PC-3 (cell line): Measurements from ENCODE around the gene SPACDR. TPM values are rescaled to one million over a fixed set of nuclear protein-coding genes. Genes with fewer than 3 reads are reported as not detected.

Experiments used
- ATAC-seq: fragments of 200-7000 bp; cut with Tn5 transposase; 2 replicates; pipeline ENCODE4 v1.9.1; 2020; ENCODE audit warnings: mild to moderate bottlenecking, moderate library complexity
- BruUV-seq: library from RNA; stranded (reverse); fragments of 400-500 nt; replicated peaks from 2 replicates; lab custom pipeline; 2021; lab: Mats Ljungman, UMichigan
- CTCF ChIA-PET: fragments of 300-600 bp; sonication (Branson Sonifier 250); formaldehyde crosslinking; loops from one replicate; lab custom pipeline; 2022; ENCODE audit warnings: antibody characterized with exemption; lab: Charles Lee
- POLR2A ChIA-PET: fragments of 300-600 bp; sonication (Branson Sonifier 250); formaldehyde crosslinking; loops from one replicate; lab custom pipeline; 2022; ENCODE audit warnings: antibody characterized with exemption; ENCODE audit not compliant: unreplicated experiment; lab: Charles Lee
- DNase-seq: peaks from one replicate; pipeline ENCODE4 v3.0.0-alpha.2; 2015
- H2AFZ ChIP-seq: fragments of 300-600 bp; sonication (generic); 2 replicates; pipeline ENCODE4 v1.6.0; 2016; ENCODE audit warnings: antibody characterized with exemption, low read length
- H3F3A ChIP-seq: fragments of 300-600 bp; sonication (generic); one replicate; pipeline ENCODE4 v1.6.0; 2017; ENCODE audit warnings: antibody characterized with exemption, low read length, control low read depth, mild to moderate bottlenecking; ENCODE audit not compliant: unreplicated experiment
- H3K27ac ChIP-seq: fragments of 300-600 bp; sonication (generic); 2 replicates; pipeline ENCODE4 v1.5.1; 2016; ENCODE audit warnings: mild to moderate bottlenecking, low read length
- H3K27me3 ChIP-seq: fragments of 300-600 bp; sonication (generic); 2 replicates; pipeline ENCODE4 v1.6.1; 2016; ENCODE audit warnings: low read length, mixed read lengths
- H3K36me3 ChIP-seq: fragments of 300-600 bp; sonication (generic); 2 replicates; pipeline ENCODE4 v1.6.1; 2016; ENCODE audit warnings: low read depth, mixed run types, low read length, mixed read lengths
- H3K4me1 ChIP-seq: fragments of 300-600 bp; sonication (generic); 2 replicates; pipeline ENCODE4 v1.5.1; 2016; ENCODE audit warnings: low read length; ENCODE audit not compliant: insufficient read depth
- H3K4me2 ChIP-seq: fragments of 300-600 bp; sonication (generic); 2 replicates; pipeline ENCODE4 v1.6.0; 2016; ENCODE audit warnings: low read length
- H3K4me3 ChIP-seq: fragments of 300-600 bp; sonication (generic); 2 replicates; pipeline ENCODE4 v1.5.1; 2016; ENCODE audit warnings: mild to moderate bottlenecking, low read length, mixed read lengths
- H3K79me2 ChIP-seq: fragments of 300-600 bp; sonication (generic); 2 replicates; pipeline ENCODE4 v1.6.1; 2017; ENCODE audit warnings: low read length, mixed read lengths
- H3K9ac ChIP-seq: fragments of 300-600 bp; sonication (generic); 2 replicates; pipeline ENCODE4 v1.6.0; 2016; ENCODE audit warnings: mild to moderate bottlenecking, low read length
- H3K9me2 ChIP-seq: fragments of 300-600 bp; sonication (generic); replicated peaks from 2 replicates; pipeline ENCODE4 v1.6.1; 2016; ENCODE audit warnings: mixed run types, low read length, mixed read lengths
- H3K9me3 ChIP-seq: fragments of 300-600 bp; sonication (generic); 2 replicates; pipeline ENCODE4 v1.6.1; 2016; ENCODE audit warnings: low read length, mixed read lengths
- H4K20me1 ChIP-seq: fragments of 300-600 bp; sonication (generic); 2 replicates; pipeline ENCODE4 v1.6.1; 2016; ENCODE audit warnings: low read length, mixed read lengths
- CTCF ChIP-seq: fragments of 300-600 bp; sonication (generic); conservative IDR thresholded peaks from 2 replicates; pipeline ENCODE4 v1.5.1; 2017; ENCODE audit warnings: antibody characterized with exemption, low read depth, mild to moderate bottlenecking, low read length
- EZH2 ChIP-seq: fragments of 300-600 bp; sonication (generic); IDR thresholded peaks from one replicate; pipeline ENCODE4 v1.6.1; 2017; ENCODE audit warnings: antibody characterized with exemption, mild to moderate bottlenecking, low read length; ENCODE audit not compliant: unreplicated experiment
- EZH2phosphoT487 ChIP-seq: fragments of 300-600 bp; sonication (generic); IDR thresholded peaks from 2 replicates; pipeline ENCODE4 v1.6.1; 2018; ENCODE audit warnings: mild to moderate bottlenecking, antibody characterized with exemption, low read length, borderline replicate concordance
- intact Hi-C: fragments of 100-400 bp; cut with micrococcal nuclease; formaldehyde crosslinking; loops from 2 replicates; pipeline ENCODE4 v1.9.0; 2023
- total RNA-seq: library from RNA; depleted of rRNA; stranded (reverse); fragments of >200 nt; gene quantifications from 2 replicates; pipeline ENCODE4 v1.2.3, GENCODE V29; 2014

Gene SPACDR
- total RNA-seq, 1 experiment from 2014 or later = 0.11 TPM

GRCh38 chr7:100428199-100428966 lies 35.7 kb downstream of the SPACDR start, which contains the start of gene ZCWPW1:
TSS of gene ZCWPW1 (minus strand) at chr7:100428703. CDS start at chr7:100420649, 8,054 bp downstream.
- TF ChIP-seq EZH2phosphoT487 = no peak
- TF ChIP-seq CTCF = no peak
- TF ChIP-seq EZH2 = no peak
- ATAC-seq = peak; percentile 66
- H3K36me3 ChIP-seq = peaks cover 9% of the 10 kb centered on the region; the same call in 1 of the 2 replicates
- intact Hi-C loops = no loop called here
- H3K9me3 ChIP-seq = no peaks in the 10 kb centered on the region
- H4K20me1 ChIP-seq = no peaks in the 10 kb centered on the region
- peaks cover 19% of the 10 kb centered on the region for H3K4me1 ChIP-seq
- H3K27me3 ChIP-seq = no peaks in the 10 kb centered on the region
- H2AFZ ChIP-seq = peak within 1 kb of the TSS; percentile 90
- CTCF ChIA-PET = interaction anchor here (0.5 to 1.6 kb wide), 5 partner anchors 10 to 185 kb away, joined by 3 to 8 read pairs (median 6); no protein-coding TSS in a partner anchor
- H3K9ac ChIP-seq = peak within 1 kb of the TSS; percentile 99
- peak within 1 kb of the TSS; percentile 95 for H3K4me2 ChIP-seq
- H3K9me2 ChIP-seq = no peaks in the 10 kb centered on the region
- peaks cover 41% of the 10 kb centered on the region for H3K79me2 ChIP-seq
- H3K27ac ChIP-seq = peak within 1 kb of the TSS; percentile 98
- peak within 1 kb of the TSS; percentile 80 for H3K4me3 ChIP-seq
- BruUV-seq = TSS peak; percentile 73
- no peaks in the 10 kb centered on the region for H3F3A ChIP-seq
- POLR2A ChIA-PET = interaction anchor here (0.5 to 1.0 kb wide), 9 partner anchors 12 to 824 kb away, joined by 3 to 28 read pairs (median 4); no protein-coding TSS in a partner anchor
- peak; percentile 90 for DNase-seq

DNA sequence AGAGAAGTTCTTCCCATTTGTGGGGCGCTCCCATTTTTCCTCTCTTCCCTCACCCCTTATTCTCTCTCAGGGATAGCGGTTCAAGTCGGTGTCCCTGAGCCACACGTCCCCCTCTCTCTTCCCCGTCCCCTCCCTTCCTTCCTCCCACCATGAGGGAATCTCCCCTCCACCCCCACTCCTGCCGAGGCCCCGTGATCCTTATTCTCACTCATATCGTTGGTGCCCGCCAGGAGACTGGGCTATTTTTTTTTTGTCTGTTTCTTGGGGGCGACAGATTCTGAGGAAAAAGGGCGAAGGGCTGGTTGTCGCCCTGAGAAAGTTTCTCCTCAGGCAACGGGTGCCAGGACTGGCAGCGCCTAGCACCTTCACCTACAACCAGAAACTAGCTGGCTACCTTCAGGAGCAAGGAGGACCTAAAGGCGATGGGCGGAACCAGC lies 36.3 kb downstream of the SPACDR start:
- Histone ChIP-seq H3K4me1 (peaks cover 19% of the 10 kb centered on the region), H3K79me2 (peaks cover 35% of the 10 kb centered on the region), H4K20me1 (no peaks in the 10 kb centered on the region), H3K27ac (no peak overlapping the region), H3K9me2 (no peaks in the 10 kb centered on the region), H3F3A (no peaks in the 10 kb centered on the region), H3K36me3 (peaks cover 3% of the 10 kb centered on the region; the same call in 1 of the 2 replicates), H3K9ac (no peak overlapping the region), H3K27me3 (no peaks in the 10 kb centered on the region), H3K4me3 (no peak overlapping the region; the same call in 1 of the 2 replicates), H3K4me2 (peak overlapping the region; percentile 95), H2AFZ (peak overlapping the region; percentile 90), H3K9me3 (no peaks in the 10 kb centered on the region)
- TF ChIP-seq EZH2 (no peak), CTCF (no peak)
- BruUV-seq = no TSS peak
- ATAC-seq = no peak
- CTCF ChIA-PET = interaction anchor here (0.5 kb wide), 1 partner anchor 9 kb away, joined by 3 read pairs; no protein-coding TSS in a partner anchor
- intact Hi-C loops = no loop called here
- POLR2A ChIA-PET = no interaction called here
- DNase-seq = no peak

DNA sequence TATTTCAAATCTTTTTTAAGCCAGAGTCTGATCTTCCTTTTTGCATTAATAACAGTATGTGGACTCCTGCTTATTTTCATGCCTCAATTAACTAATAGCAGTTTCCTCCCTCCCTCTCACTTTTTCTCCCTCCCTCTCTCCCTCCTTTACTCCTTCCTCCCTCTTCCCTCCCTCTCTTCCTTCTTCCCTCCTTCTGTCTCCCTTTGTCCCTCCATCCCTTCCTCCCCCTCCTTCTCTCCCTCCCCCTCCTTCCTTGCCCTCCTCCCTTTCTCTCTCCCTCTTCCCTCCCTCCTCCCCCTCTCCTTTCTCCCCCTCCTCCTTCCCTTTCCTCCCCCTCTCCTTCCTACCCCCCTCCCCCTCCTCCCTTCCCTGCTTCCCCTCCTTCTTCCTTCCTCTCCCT lies 37.5 kb downstream of the SPACDR start:
- no peak overlapping the region for H3K27ac ChIP-seq
- peaks cover 3% of the 10 kb centered on the region; the same call in 1 of the 2 replicates for H3K36me3 ChIP-seq
- H3F3A ChIP-seq = no peaks in the 10 kb centered on the region
- no peaks in the 10 kb centered on the region for H3K9me2 ChIP-seq
- H3K9me3 ChIP-seq = no peaks in the 10 kb centered on the region
- H3K27me3 ChIP-seq = no peaks in the 10 kb centered on the region
- no peak overlapping the region for H3K9ac ChIP-seq
- ATAC-seq (no peak), DNase-seq (no peak)
- TF ChIP-seq CTCF (no peak), EZH2phosphoT487 (no peak), EZH2 (no peak)
- no TSS peak for BruUV-seq
- H3K79me2 ChIP-seq = peaks cover 23% of the 10 kb centered on the region
- intact Hi-C loops = no loop called here
- H4K20me1 ChIP-seq = no peaks in the 10 kb centered on the region
- CTCF ChIA-PET = no interaction called here
- POLR2A ChIA-PET = no interaction called here
- peaks cover 12% of the 10 kb centered on the region for H3K4me1 ChIP-seq
- no peak overlapping the region for H2AFZ ChIP-seq
- no peak overlapping the region for H3K4me2 ChIP-seq
- no peak overlapping the region for H3K4me3 ChIP-seq
